Stimulated activated CD4-positive, alpha-beta T cell treated with anti-CD3 and anti-CD28 coated beads, TNF-alpha, amount 100 ng/mL, for 1 hour (primary cell): Measurements from ENCODE around the gene CCDC91.

Experiments
- DNase-seq, 3 donors: peaks; one replicate each; pipeline ENCODE4 v3.0.0-alpha.2; 2020; ENCODE audit warnings: low read depth in 3 of 3, low spot score in 1 of 3

CCDC91 gene

DNA sequence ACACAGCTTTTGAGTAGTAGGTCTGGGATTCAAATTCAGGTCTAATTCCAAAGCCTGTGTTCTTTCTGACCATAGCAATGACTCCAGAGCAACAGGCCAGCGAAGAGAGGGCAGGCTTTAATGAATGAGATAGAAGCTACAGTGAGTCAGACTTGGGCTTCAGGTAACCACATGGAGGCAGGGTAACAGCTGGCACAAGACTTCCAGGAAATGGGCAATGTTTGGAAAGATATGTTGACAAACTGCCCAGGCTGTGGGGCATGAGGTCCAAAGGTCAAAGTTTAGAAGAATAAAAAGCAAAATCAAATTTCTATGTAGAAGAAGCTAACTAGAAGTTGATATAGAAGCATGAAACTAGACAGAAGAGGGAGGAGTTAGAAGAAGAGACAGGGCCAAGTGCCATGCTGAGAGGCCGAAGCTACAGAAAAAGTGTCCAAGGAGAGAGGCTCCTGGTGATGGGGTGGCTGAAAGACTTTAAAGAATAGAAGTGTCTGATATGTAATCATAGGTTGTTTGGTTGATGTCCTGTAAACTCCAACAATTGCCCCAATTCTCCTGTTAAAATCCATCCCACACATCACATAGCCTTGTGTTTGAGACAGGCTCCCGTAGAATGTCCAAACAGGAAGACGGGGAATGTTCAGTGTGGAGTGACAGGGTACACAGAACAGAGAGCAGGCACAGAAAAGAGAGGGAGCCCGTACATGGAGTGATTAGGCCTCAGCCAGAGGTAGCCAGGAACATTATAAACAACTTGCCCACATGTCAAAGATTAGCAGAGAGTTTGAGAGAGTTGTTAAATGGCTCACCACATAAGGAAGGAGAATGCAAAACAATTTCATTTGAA is 384.7 kb downstream of the CCDC91 start:
- DNase-seq: no peak

DNA sequence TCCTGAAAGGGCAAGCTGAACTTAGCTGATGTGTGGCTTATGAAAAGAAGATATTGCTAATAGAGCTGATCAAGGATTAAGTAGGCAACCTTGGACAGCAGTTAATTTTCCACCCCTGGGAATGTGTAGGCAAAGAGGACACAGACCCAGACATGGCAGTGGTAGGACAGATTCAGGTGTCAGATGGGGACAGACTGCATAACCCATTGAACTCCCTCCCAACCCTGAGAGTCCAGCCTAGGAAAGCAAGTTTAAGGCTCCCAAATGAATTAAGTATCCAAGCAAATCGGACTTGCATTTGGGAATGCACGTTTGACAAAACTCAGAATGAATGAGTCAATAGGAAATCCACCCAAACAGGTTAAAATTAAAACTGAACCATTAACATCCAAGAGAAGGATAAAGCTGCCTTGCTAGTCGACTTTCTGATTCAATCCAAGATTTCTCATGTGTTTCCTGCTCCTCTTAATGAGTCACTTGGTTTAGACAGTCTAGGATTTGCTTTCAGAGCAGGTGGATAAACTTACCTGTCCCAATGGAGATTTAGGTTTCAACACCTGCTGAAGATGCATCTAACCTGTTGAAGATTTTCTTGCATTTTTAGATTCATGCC is 385.4 kb downstream of the CCDC91 start:
- DNase-seq: no peak

- DNase-seq: no peak
Measured at GRCh38 chr12:28578361-28578760, 388.1 kb downstream of the CCDC91 start.

DNA sequence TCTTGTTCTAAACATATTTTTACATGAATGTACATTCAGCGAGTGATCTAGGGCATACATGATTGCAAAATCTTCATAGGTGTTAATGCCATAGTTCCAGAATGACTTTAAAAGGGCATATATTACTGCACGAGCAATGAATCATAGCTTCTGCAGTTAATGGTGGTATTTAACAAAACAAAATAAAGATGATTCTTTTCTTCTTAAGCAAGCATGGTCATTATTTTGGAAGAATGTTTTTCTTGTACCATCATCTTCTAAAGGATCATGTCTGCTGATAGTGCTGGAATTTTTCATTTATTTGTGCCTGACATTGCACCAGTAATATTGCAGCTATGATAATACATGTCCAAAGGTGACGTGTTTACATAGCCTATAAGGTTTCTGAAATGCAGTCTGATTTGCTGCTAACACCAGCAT is 388.6 kb downstream of the CCDC91 start:
- DNase-seq: no peak

GRCh38 chr12:28582672-28583376 is 392.6 kb downstream of the CCDC91 start:
- no peak for DNase-seq

GRCh38 chr12:28583701-28584261 is 393.5 kb downstream of the CCDC91 start:
- DNase-seq: no peak

- no peak for DNase-seq
Measured at GRCh38 chr12:28585146-28585545, 394.9 kb downstream of the CCDC91 start.

GRCh38 chr12:28586481-28586880 is 396.2 kb downstream of the CCDC91 start:
- DNase-seq: no peak

- DNase-seq: no peak
Measured at GRCh38 chr12:28591831-28592230, 401.6 kb downstream of the CCDC91 start.
